Measurements from ENCODE around the gene FCF1. TPM values are rescaled to one million over a fixed set of nuclear protein-coding genes. Genes with fewer than 3 reads are reported as not detected.

Gene FCF1
- total RNA-seq, 4 donors from 2014 or later: 25.3 to 32.5 (median 27.3) TPM

DNA sequence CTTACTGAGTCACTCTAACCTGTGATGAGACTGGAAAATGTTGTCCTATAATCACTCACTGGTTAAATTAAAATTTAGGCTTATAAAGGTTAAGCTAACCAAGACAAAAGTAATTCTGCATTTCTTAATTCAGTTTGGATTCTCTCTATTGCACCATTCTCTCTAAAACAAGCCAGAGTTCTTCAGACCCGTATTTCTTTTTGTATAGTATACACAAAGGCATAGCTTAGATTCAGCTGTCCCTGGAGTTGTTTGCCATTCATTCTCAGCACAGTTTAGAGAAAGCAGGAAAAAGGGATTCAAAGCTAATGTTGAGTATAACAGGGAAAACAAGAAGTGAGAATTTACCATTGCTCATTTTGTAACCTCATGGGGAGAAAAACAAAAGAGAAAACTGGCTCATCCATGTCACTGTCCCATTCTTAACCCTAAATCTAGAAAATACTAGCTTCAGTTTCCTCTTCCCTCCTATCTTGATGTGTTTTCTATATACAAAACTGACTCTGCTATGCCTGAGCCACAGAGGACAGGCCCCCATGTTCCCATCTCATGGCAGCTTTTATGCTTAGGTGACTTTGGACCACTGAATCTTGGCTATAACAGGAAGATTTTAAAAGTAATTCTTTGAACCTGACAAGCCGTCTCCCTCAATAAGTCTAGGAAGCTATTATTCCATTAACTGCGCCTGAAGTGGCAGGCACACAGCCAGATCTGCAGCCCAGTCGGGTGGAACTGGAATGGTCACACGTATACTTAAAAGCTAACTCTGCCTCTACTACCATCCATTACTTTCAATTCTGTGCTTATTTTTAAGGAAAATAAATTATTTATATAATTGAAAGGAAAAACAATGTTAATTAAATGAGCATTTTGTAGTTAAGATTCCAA is 7.1 kb upstream of the FCF1 start:
- H3K36me3 ChIP-seq: no peaks in the 10 kb centered on the region
- no peak for DNase-seq (ENCODE audit: low spot score in 2 of 2)
- no peak overlapping the region for H3K27ac ChIP-seq
- H3K9me3 ChIP-seq: peaks cover 4% of the 10 kb centered on the region
- TF ChIP-seq EP300 (IDR thresholded peaks at IDR 0.05) (no peak), POLR2A (IDR thresholded peaks at IDR 0.05) (no peak), POLR2AphosphoS5 (IDR thresholded peaks at IDR 0.05) (no peak)
- TF ChIP-seq, protein P1, sequence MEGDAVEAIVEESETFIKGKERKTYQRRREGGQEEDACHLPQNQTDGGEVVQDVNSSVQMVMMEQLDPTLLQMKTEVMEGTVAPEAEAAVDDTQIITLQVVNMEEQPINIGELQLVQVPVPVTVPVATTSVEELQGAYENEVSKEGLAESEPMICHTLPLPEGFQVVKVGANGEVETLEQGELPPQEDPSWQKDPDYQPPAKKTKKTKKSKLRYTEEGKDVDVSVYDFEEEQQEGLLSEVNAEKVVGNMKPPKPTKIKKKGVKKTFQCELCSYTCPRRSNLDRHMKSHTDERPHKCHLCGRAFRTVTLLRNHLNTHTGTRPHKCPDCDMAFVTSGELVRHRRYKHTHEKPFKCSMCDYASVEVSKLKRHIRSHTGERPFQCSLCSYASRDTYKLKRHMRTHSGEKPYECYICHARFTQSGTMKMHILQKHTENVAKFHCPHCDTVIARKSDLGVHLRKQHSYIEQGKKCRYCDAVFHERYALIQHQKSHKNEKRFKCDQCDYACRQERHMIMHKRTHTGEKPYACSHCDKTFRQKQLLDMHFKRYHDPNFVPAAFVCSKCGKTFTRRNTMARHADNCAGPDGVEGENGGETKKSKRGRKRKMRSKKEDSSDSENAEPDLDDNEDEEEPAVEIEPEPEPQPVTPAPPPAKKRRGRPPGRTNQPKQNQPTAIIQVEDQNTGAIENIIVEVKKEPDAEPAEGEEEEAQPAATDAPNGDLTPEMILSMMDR (IDR thresholded peaks at IDR 0.05): no peak
- no peaks in the 10 kb centered on the region for H3K27me3 ChIP-seq
- H3K4me3 ChIP-seq: no peak overlapping the region
- WGBS: 70% methylated on average over 5 of the region's 5 CpGs
- peaks cover 12% of the 10 kb centered on the region for H3K4me1 ChIP-seq

DNA sequence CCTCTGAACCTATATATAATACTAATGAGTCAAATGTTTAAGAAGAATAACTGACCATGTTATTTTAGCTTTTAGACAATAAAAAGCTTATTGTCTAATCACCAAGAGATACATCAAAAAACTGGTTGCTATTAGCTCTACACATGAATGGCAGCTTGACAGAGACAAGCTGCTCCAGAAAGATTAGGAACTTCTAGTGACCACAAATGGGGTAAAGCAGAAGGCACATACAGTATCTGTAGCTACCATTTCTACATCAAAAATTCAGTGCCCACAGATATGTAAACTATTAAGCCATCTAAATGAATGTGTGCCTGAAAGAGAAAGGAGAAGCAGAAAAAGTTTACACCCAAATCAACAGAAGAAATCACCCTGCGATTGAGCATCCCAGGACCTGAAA is 2.5 kb upstream of the FCF1 start:
- H3K36me3 ChIP-seq: no peaks in the 10 kb centered on the region
- no peaks in the 10 kb centered on the region for H3K27me3 ChIP-seq
- DNase-seq (ENCODE audit: low spot score in 2 of 2): no peak
- no peak overlapping the region for H3K4me3 ChIP-seq
- 100% methylated on average over 1 of the region's 1 CpG for WGBS
- TF ChIP-seq EP300 (IDR thresholded peaks at IDR 0.05) (no peak), POLR2A (IDR thresholded peaks at IDR 0.05) (no peak), POLR2AphosphoS5 (IDR thresholded peaks at IDR 0.05) (no peak)
- TF ChIP-seq, protein P1 (IDR thresholded peaks at IDR 0.05): no peak
- H3K9me3 ChIP-seq: no peaks in the 10 kb centered on the region
- H3K4me1 ChIP-seq: peaks cover 33% of the 10 kb centered on the region
- no peak overlapping the region for H3K27ac ChIP-seq

DNA sequence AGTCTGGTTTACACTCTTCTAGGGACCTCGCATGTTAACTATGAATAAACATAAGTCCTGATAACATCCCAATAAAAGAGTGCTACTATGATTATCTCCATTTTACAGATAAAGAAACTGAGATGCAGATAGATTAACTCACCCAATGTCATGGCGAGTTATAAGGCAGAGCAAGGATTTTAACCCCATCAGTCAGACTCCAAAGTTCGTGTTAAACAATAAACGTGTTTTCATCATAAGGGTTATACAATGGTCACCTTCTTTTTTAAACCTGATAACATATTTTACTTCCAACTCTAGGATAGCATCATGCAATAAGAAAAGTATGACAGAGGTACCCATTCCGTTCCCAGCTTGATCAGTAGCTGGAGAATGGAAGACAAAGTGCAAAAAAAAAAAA is 1.3 kb upstream of the FCF1 start:
- Histone ChIP-seq H3K4me3 (peak overlapping the region; percentile 80), H3K27ac (no peak overlapping the region), H3K4me1 (peaks cover 31% of the 10 kb centered on the region), H3K27me3 (no peaks in the 10 kb centered on the region), H3K36me3 (no peaks in the 10 kb centered on the region), H3K9me3 (no peaks in the 10 kb centered on the region)
- DNase-seq (ENCODE audit: low spot score in 2 of 2): no peak
- TF ChIP-seq POLR2AphosphoS5 (IDR thresholded peaks at IDR 0.05) (no peak), POLR2A (IDR thresholded peaks at IDR 0.05) (no peak), EP300 (IDR thresholded peaks at IDR 0.05) (no peak)
- TF ChIP-seq, protein P1 (IDR thresholded peaks at IDR 0.05): no peak
- WGBS: 82% methylated on average over 5 of the region's 5 CpGs

DNA sequence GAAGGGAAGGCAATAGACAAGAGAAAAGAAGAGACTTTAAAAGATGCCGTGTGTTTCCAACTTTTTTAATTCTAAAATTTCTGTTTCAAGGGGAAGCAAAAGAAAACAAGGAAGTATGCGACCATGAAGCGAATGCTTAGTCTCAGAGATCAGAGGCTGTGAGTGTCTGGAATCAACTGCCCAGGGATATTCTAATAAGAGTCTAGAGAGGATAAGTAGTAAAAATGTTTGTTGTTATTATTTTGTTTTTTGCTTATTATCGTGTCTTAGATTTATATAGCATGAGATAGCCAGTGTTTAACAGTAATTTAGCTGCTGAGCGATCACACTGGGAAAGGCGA is 421 bp downstream of the FCF1 start:
- WGBS: 12% methylated on average over 6 of the region's 6 CpGs
- peak overlapping the region; percentile 80 for H3K4me3 ChIP-seq
- H3K9me3 ChIP-seq: no peaks in the 10 kb centered on the region
- no peak for DNase-seq (ENCODE audit: low spot score in 2 of 2)
- TF ChIP-seq POLR2A (IDR thresholded peaks at IDR 0.05): no peak
- no peak for TF ChIP-seq POLR2AphosphoS5 (IDR thresholded peaks at IDR 0.05)
- no peak for TF ChIP-seq EP300 (IDR thresholded peaks at IDR 0.05)
- TF ChIP-seq, protein P1 (IDR thresholded peaks at IDR 0.05): no peak
- peak overlapping the region; percentile 78 for H3K27ac ChIP-seq
- peaks cover 11% of the 10 kb centered on the region for H3K36me3 ChIP-seq
- H3K4me1 ChIP-seq: peaks cover 31% of the 10 kb centered on the region
- no peaks in the 10 kb centered on the region for H3K27me3 ChIP-seq

DNA sequence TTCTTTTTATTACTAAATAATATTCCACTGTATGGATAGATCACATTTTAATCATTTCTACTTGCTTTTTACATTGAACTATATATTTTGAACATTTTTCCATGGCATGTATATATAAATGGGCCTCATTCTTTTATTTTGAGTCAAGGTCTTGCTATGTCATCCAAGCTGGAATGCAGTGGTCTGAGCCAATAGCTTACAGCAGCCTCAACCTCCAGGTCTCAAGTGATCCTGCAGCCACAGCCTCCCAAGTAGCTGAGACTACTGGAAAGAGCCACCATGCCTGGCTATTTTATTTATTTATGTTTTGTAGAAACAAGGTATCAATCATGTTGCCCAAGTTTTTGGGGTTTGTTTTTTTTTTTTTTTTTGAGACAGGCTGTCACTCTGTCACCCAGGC is 7.6 kb downstream of the FCF1 start:
- no peak for DNase-seq (ENCODE audit: low spot score in 2 of 2)
- Histone ChIP-seq H3K36me3 (peaks cover 61% of the 10 kb centered on the region), H3K27ac (no peak overlapping the region), H3K27me3 (no peaks in the 10 kb centered on the region), H3K4me1 (no peaks in the 10 kb centered on the region), H3K4me3 (no peak overlapping the region), H3K9me3 (no peaks in the 10 kb centered on the region)
- no peak for TF ChIP-seq POLR2A (IDR thresholded peaks at IDR 0.05)
- TF ChIP-seq EP300 (IDR thresholded peaks at IDR 0.05): no peak
- TF ChIP-seq POLR2AphosphoS5 (IDR thresholded peaks at IDR 0.05): no peak
- TF ChIP-seq, protein P1 (IDR thresholded peaks at IDR 0.05): no peak

Data from suprapubic skin (tissue), 4 donors.